ENCODE results near the gene RBSN. TPM values are rescaled to one million over a fixed set of nuclear protein-coding genes. Genes with fewer than 3 reads are reported as not detected.

The RBSN gene
- total and polyA plus RNA-seq, 2 experiments from 2014 or later, result 10.6 to 26.5 TPM

DNA sequence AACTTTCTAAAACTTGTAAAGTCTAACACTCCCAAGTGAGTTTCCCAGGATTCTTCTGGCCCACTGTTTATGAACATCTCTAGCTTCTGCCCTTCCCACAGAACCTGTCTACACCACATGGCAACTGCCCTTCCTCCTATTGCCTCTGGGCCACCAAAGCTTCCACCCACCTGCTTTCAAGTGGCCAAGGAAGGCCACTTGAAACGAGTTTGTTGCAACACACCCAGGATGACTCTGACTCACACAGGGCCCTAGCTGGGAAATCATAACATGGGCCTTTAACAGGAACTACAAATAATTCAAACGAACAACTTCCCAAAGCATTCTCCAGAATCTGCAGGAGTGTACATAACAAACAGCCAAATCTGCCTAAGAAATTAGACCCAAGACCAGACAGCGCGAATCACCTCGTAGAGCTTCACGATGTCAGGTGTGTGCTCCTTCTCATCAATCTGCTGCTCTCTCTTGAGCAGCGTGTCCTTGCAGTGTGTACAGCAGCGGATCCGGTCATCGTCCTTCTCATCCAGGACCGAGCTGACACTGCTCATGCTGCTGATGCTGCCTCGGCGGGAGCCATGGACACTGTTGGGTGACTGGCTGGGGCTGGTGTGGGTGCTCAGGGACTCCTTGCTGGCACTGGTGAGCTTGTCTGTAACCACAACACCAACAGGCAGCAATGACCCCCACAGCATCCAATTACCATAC, 16.8 kb downstream of the RBSN start (continued):
- TF ChIP-seq, protein P1, sequence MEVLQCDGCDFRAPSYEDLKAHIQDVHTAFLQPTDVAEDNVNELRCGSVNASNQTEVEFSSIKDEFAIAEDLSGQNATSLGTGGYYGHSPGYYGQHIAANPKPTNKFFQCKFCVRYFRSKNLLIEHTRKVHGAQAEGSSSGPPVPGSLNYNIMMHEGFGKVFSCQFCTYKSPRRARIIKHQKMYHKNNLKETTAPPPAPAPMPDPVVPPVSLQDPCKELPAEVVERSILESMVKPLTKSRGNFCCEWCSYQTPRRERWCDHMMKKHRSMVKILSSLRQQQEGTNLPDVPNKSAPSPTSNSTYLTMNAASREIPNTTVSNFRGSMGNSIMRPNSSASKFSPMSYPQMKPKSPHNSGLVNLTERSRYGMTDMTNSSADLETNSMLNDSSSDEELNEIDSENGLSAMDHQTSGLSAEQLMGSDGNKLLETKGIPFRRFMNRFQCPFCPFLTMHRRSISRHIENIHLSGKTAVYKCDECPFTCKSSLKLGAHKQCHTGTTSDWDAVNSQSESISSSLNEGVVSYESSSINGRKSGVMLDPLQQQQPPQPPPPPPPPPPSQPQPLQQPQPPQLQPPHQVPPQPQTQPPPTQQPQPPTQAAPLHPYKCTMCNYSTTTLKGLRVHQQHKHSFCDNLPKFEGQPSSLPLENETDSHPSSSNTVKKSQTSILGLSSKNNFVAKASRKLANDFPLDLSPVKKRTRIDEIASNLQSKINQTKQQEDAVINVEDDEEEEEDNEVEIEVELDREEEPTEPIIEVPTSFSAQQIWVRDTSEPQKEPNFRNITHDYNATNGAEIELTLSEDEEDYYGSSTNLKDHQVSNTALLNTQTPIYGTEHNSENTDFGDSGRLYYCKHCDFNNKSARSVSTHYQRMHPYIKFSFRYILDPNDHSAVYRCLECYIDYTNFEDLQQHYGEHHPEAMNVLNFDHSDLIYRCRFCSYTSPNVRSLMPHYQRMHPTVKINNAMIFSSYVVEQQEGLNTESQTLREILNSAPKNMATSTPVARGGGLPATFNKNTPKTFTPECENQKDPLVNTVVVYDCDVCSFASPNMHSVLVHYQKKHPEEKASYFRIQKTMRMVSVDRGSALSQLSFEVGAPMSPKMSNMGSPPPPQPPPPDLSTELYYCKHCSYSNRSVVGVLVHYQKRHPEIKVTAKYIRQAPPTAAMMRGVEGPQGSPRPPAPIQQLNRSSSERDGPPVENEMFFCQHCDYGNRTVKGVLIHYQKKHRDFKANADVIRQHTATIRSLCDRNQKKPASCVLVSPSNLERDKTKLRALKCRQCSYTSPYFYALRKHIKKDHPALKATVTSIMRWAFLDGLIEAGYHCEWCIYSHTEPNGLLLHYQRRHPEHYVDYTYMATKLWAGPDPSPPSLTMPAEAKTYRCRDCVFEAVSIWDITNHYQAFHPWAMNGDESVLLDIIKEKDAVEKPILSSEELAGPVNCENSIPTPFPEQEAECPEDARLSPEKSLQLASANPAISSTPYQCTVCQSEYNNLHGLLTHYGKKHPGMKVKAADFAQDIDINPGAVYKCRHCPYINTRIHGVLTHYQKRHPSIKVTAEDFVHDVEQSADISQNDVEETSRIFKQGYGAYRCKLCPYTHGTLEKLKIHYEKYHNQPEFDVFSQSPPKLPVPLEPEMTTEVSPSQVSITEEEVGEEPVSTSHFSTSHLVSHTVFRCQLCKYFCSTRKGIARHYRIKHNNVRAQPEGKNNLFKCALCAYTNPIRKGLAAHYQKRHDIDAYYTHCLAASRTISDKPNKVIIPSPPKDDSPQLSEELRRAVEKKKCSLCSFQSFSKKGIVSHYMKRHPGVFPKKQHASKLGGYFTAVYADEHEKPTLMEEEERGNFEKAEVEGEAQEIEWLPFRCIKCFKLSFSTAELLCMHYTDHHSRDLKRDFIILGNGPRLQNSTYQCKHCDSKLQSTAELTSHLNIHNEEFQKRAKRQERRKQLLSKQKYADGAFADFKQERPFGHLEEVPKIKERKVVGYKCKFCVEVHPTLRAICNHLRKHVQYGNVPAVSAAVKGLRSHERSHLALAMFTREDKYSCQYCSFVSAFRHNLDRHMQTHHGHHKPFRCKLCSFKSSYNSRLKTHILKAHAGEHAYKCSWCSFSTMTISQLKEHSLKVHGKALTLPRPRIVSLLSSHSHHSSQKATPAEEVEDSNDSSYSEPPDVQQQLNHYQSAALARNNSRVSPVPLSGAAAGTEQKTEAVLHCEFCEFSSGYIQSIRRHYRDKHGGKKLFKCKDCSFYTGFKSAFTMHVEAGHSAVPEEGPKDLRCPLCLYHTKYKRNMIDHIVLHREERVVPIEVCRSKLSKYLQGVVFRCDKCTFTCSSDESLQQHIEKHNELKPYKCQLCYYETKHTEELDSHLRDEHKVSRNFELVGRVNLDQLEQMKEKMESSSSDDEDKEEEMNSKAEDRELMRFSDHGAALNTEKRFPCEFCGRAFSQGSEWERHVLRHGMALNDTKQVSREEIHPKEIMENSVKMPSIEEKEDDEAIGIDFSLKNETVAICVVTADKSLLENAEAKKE (CRISPR knock-in tag; IDR thresholded peaks at IDR 0.05), result no peak
- TF ChIP-seq, protein P2, sequence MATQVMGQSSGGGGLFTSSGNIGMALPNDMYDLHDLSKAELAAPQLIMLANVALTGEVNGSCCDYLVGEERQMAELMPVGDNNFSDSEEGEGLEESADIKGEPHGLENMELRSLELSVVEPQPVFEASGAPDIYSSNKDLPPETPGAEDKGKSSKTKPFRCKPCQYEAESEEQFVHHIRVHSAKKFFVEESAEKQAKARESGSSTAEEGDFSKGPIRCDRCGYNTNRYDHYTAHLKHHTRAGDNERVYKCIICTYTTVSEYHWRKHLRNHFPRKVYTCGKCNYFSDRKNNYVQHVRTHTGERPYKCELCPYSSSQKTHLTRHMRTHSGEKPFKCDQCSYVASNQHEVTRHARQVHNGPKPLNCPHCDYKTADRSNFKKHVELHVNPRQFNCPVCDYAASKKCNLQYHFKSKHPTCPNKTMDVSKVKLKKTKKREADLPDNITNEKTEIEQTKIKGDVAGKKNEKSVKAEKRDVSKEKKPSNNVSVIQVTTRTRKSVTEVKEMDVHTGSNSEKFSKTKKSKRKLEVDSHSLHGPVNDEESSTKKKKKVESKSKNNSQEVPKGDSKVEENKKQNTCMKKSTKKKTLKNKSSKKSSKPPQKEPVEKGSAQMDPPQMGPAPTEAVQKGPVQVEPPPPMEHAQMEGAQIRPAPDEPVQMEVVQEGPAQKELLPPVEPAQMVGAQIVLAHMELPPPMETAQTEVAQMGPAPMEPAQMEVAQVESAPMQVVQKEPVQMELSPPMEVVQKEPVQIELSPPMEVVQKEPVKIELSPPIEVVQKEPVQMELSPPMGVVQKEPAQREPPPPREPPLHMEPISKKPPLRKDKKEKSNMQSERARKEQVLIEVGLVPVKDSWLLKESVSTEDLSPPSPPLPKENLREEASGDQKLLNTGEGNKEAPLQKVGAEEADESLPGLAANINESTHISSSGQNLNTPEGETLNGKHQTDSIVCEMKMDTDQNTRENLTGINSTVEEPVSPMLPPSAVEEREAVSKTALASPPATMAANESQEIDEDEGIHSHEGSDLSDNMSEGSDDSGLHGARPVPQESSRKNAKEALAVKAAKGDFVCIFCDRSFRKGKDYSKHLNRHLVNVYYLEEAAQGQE (IDR thresholded peaks at IDR 0.05; ENCODE audit: unreplicated experiment), result no peak
- TF ChIP-seq EZH2 (IDR thresholded peaks at IDR 0.05; ENCODE audit: low read depth, unreplicated experiment) (no peak), JUNB (IDR thresholded peaks at IDR 0.05; ENCODE audit: unreplicated experiment) (no peak), POLR2AphosphoS5 (IDR thresholded peaks at IDR 0.05; ENCODE audit: low read depth) (no peak), ZNF114 (CRISPR knock-in tag; IDR thresholded peaks at IDR 0.05) (no peak), EZH2phosphoT487 (IDR thresholded peaks at IDR 0.05; ENCODE audit: unreplicated experiment) (no peak), CREB1 (CRISPR knock-in tag; IDR thresholded peaks at IDR 0.05; ENCODE audit: low read depth) (no peak), NANOG (IDR thresholded peaks at IDR 0.05; ENCODE audit: borderline replicate concordance) (no peak)
- TF ChIP-seq, protein P3, sequence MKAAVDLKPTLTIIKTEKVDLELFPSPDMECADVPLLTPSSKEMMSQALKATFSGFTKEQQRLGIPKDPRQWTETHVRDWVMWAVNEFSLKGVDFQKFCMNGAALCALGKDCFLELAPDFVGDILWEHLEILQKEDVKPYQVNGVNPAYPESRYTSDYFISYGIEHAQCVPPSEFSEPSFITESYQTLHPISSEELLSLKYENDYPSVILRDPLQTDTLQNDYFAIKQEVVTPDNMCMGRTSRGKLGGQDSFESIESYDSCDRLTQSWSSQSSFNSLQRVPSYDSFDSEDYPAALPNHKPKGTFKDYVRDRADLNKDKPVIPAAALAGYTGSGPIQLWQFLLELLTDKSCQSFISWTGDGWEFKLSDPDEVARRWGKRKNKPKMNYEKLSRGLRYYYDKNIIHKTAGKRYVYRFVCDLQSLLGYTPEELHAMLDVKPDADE (IDR thresholded peaks at IDR 0.05), result no peak

All from GM23338 (cell line).